Measurements from ENCODE around the gene SEMA3E.
"Not testable (repeated sequence)": the region's sequence is repeated elsewhere in the genome, so short reads cannot be mapped to it uniquely, and the experiment has no call there.

SEMA3E gene

DNA sequence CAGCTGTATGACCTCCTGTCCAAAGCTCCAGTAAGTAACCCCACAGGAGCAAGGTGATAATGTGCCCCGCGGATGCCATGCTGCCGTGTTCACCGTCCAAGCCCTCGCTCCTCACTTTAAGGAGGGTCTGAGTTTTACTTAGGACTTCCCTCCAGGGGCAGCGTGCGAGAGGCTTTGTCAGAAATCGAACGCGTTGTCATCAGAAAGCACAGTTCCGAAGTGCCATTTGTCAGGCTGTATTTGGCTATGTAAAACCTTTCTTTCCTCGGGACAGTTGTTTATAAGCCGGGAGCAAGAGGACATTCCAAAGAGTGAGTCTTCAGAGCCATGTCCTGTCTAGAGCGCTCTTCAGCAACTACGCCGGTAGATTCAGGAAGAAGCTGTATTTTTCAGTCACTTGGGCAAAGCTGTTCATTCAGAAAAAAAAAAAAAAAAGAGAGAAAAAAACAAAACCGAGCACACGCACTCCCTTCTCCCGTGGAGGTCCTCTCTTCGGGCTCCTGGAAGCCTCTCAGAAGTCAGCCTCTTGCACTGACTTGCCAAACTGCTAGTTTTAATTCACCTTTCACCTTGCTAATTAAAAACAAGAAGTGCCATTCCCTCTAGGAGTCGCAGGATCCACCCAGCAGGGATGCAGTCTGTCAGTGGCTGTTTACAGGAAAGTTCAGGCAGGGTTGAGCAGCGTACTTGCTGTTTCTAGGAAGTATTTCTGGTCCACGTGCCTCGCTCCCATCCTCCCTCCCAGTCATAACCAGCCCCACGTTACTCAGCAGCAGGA, at the start of gene SEMA3E:
SEMA3E (minus strand) TSS at position 676 of the 778 bp plus-strand sequence.
- no peak for DNase-seq

DNA sequence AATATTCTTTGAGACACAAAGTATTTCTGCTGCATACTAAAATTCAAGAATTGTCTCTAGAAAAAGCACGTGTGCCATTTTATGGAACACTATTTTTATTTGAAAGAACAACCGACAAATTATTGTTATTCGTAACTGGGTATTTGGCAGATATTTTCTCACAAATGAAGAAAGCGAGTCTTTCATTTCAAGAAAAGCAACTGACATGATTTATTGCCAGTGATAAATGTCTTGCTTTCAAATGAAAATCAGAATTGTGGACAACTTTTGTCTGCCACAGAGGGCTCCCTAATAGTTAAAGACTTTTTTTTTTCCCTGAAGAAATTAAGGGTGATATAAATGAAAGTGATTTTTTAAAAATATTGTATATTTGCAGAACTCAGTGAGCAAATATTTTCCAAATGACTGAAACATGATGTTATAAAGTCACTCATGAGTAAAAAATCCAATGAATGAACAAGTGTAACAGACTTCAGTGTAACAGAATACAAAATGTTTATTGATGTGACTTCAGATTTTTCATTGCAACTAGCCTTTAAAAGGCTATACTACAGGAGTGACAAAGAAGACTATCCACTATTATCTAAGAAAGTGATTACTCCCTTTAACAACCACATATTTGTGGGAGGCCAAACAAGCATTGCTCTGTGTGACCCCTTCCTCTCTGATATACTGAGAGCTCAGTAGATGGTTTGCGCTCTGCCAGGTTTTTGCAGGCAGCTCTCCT, 49.0 kb upstream of the SEMA3E start:
- no peak for DNase-seq

GRCh38 chr7:83696101-83696500, 47.2 kb upstream of the SEMA3E start:
- no peak for DNase-seq

DNA sequence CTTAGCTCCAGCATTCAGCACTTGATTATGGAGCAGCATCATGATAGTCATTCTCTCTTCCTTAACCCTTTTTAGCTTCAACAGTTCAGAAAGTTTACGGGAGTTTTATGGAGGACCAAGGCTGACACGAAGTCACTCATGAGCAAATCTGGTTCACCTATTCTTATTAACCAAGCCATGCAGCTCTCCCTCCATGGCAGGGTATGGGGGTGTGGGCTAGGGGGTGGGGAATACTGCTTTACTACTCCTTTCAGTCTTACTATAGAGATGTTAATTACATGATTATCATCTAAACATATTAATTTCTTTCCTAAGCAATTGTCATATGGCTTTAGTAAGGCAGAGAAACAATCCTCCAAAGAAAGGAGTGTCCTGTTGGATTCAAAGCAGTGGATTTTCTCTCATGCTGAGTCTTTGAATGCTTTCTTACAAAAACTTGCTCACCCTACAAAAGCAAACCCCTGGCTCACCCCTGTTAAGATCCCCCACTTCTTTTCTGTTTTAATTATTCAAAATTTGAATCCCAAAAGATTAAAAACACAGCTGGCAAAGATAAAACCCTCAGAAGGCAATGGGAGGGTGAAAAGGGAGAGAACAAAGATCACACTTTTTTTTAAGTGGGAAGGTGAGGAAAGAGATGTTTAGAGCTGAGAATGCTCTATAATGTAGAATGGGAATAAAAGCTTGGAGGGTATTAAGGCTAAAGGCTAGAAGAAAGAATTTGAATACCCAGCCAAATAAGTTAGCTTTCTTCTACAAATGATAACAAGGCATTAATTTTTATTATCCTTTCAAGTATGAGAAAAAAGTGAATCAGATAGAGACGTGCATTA, 46.4 kb upstream of the SEMA3E start:
- no peak for DNase-seq

GRCh38 chr7:83693256-83693655, 44.3 kb upstream of the SEMA3E start:
- no peak for DNase-seq

- no peak for DNase-seq
Measured at GRCh38 chr7:83691095-83691494, 42.2 kb upstream of the SEMA3E start.

- no peak for DNase-seq
Measured at GRCh38 chr7:83689855-83690254, 40.9 kb upstream of the SEMA3E start.

GRCh38 chr7:83686416-83686815, 37.5 kb upstream of the SEMA3E start:
- no peak for DNase-seq

GRCh38 chr7:83684928-83685327, 36.0 kb upstream of the SEMA3E start:
- DNase-seq = no peak

- DNase-seq = no peak
Measured at GRCh38 chr7:83681200-83681778, 32.4 kb upstream of the SEMA3E start.

DNA sequence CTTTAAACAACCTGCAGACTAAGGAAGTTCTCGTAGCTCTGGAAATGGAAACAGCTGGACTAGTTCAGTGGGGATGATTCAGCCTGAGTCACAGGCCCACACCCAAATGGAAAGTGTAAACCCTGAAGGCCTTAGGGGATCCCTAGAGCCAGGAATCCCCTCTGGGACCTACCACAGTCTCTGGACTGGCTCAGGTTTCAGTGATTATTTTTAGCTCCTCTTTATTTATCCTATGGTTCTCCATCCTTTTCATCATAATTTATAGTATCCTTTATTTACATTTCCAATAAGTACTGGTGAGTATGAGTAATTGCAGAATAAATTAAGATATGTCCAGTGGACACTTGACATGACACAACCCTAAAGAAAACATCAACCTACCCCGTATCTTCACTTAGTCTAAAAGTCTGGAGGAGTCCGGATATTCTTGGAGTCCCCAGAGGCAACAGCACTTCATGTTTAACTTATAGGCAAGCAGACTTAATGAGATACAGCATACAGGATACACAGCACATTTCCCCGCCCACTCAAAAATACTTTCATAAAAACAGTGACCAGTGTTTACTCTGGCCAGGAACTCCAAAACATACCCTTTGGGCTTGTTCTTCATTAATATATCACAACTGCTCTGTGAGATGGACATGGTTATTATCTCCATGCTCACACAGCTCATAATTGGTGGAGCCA, 28.4 kb upstream of the SEMA3E start:
- DNase-seq = no peak

DNA sequence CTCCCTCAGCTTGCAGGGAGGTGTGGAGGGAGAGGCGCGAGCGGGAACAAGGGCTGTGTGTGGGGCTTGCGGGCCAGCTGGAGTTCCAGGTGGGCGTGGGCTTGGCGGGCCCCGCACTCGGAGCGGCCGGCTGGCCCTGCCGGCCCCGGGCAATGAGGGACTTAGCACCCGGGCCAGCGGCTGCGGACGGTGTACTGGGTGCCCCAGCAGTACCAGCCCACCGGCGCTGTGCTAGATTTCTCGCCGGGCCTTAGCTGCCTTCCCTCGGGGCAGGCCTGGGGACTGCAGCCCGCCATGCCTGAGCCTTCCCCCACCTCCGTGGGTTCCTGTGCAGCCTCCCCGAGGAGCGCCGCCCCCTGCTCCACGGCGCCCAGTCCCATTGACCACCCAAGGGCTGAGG, 24.4 kb upstream of the SEMA3E start:
- DNase-seq = not testable (repeated sequence)

GRCh38 chr7:83672157-83672556, 23.2 kb upstream of the SEMA3E start:
- DNase-seq = no peak

GRCh38 chr7:83663131-83663530, 14.2 kb upstream of the SEMA3E start:
- DNase-seq = no peak

- no peak for DNase-seq
Measured at GRCh38 chr7:83658126-83658525, 9.2 kb upstream of the SEMA3E start.

- no peak for DNase-seq
Measured at GRCh38 chr7:83655951-83656556, 7.1 kb upstream of the SEMA3E start.

DNA sequence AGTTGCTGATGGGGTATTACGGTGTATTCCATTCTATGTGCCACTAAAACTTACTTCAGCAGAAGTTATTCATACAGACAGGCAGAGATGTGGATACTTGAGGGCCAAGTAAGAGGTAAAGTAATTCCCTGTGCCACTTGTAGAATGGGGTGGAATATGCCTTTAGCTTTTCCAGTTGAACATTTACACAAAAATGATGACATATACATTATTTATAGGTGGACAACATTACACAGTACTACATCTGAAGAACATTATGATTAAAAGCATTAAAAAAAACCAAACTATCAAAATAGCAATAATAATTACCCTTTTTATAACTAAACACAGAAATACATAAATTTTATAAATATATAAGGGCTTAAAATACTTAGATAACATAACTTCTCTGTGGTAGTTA, 3.5 kb upstream of the SEMA3E start:
- no peak for DNase-seq

GRCh38 chr7:83649701-83650100, 762 bp upstream of the SEMA3E start:
- DNase-seq = no peak

DNA sequence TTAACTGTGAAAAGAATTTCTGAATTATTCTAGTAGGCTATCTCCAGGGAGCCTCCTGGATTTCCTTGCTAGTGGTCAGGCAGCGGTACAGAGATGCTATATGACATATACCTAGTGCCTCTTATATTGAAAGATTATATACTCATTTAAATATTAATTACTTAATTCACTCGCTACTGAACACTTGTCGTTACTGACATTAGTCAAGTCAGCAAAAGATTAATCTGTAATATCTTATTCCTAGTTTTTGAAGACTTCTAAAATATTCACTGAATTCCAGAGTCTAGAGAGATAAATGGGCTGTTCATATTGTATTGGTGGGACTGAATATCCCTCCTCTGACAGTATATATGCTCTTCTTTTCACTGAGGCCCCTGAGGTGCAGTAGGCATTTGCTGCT, 2.9 kb downstream of the SEMA3E start:
- no peak for DNase-seq

DNA sequence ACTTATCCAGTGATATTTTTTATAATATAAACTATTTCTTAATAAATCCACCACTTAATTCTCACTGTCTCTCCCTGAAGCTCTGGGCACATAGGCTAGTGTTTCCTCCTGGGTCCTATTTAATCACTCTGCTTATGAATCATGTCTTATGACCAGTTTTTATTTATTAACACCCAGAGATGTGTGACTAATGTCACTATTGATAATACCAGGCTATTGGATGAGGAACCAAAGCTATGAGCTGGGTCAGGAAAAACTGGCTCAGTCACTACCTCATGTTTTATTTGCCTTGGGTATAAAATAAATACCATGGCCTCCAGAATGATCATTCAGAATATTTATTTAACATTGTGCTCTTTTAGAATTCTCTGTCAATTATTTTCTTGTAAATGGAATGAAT, 5.2 kb downstream of the SEMA3E start:
- no peak for DNase-seq

DNA sequence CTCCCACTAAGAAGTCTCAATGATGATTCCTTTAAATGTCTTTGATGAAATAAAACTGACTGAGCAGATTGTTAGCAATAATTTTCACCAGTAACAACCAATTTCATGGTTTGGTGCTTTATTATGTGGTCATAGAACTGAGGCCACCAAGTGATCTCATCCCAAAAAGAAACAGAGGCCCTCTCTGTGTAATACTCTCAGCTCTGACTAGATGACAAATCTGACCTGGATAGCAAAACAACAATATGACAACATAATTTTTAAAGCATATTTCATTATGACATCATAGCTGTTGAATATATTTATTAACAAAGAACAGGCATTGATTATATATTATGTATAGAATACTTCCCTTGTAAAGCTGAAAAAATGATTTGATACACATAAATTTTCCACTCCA, 5.9 kb downstream of the SEMA3E start:
- DNase-seq = no peak
